GM21576 (cell line): Measurements from ENCODE around the gene TP53TG5.
"Not testable (repeated sequence)": the region's sequence is repeated elsewhere in the genome, so short reads cannot be mapped to it uniquely, and the experiment has no call there.

ENCODE experiments used
- ATAC-seq: cut with Tn5 transposase; IDR thresholded peaks from one replicate; pipeline ENCODE4 v1.9.1; 2021; ENCODE audit warnings: mild to moderate bottlenecking, moderate library complexity; ENCODE audit not compliant: unreplicated experiment

TP53TG5 gene

DNA sequence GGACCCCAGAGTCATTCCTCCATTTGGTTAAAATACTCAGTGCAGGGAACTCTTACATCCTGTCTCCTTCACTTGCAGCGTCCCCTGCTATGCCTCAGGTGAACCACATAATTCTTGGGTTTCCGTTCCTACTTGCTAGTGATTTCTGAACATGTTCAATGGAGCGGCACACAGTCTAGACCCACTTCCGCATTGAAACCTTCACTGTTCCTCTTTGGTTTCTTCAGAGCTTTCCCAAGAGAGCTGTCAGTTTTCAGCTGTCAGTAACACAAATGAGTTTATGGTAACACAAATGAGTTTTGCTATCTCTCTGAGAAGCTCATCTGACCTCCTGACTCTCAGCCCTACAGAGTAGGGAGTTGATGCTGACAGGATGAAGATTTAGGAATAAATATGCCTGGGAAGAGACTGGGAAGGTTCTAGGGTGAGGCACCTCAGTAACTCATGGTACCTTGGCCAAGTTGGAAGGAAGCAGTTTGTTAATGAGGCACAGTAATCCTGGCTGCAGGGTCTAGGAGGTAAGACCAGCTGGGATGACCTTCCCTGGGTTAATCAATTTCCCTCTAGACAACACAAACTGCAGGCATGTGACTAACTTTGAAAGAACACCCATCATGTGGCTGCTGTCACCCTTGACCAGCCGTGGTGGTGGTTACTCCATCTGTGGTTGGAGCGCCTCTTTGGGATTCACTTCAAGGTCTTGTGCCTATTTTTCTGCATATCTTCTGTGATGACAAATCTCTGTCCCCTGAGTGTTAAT is 9.7 kb downstream of the TP53TG5 start:
- peak; percentile 82 for ATAC-seq

DNA sequence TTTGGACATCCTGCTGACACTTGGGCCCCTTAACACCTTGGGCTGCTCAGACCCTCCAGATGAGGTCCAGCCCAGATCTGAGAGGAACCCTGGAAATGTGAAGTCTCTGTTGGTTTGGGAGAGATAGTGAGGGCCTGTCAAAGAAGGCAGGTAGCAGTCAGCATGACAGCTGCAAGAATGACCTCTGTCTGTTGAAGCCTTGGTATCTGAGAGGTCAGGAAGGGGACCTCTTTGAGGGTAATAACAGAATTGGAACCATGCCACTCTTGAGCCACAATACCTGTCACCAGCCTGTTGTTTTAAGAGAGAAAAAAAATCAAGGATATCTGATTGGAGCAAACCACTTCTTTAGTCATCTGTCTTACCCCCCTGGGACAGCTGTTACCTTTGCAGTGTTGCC is 11.0 kb downstream of the TP53TG5 start:
- no peak for ATAC-seq

DNA sequence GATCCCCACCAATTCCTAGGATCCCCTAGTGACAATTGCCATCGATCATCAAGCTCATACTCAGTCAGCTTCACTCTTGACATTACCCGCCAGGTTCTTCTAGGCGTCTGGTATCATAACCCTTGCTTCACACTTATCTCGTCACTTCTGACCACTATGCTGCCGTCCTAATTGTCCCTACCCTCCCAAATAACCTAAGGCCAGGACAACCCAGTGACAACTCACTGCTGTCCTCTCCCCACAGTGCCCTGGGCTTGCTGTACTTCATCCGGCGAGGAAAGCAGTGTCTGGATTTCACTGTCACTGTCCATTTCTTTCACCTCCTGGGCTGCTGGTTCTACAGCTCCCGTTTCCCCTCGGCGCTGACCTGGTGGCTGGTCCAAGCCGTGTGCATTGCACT is 11.5 kb downstream of the TP53TG5 start:
- ATAC-seq = no peak

DNA sequence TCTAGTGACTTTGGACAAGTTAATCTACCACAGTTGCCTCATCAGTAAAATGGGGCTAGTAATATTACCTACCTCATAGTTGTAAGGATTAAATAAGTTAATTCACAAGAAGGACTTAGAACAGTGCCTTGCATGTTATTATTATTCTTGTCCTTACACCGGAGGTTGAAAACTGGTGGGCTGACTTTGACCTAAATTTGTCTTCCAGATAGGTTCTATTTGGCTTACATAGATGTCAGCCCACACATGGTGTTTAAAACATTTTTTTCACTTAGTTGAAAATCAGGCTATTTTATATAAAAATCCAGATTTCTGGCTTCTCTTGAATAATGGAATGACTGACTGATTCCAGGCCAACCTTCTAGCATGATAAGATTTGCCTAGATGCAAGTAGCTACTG is 11.9 kb downstream of the TP53TG5 start:
- ATAC-seq = no peak

DNA sequence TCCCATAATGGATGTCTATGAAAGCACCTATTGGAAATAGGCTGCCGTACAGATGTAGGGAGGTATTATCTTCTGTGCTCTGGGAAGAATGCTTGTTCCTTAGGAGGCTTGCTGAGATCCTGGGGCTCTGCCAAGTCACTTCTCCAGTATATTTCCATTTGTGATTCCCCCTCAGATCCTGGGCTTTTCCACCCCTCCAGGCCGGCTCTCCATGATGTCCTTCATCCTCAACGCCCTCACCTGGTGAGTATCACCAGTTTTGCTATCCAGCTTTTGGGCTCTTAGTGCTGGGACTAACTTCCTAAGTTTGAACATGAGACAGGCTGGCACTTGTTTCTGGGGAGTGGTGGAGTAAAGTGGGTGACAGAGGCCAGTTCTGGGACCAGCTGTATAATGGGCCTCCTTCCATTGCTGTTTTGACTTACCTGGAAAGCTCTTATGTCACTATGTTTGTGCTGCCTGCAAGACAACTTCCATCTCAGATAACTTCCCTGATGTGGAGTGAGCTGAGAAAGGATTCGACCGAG is 12.6 kb downstream of the TP53TG5 start:
- no peak for ATAC-seq

DNA sequence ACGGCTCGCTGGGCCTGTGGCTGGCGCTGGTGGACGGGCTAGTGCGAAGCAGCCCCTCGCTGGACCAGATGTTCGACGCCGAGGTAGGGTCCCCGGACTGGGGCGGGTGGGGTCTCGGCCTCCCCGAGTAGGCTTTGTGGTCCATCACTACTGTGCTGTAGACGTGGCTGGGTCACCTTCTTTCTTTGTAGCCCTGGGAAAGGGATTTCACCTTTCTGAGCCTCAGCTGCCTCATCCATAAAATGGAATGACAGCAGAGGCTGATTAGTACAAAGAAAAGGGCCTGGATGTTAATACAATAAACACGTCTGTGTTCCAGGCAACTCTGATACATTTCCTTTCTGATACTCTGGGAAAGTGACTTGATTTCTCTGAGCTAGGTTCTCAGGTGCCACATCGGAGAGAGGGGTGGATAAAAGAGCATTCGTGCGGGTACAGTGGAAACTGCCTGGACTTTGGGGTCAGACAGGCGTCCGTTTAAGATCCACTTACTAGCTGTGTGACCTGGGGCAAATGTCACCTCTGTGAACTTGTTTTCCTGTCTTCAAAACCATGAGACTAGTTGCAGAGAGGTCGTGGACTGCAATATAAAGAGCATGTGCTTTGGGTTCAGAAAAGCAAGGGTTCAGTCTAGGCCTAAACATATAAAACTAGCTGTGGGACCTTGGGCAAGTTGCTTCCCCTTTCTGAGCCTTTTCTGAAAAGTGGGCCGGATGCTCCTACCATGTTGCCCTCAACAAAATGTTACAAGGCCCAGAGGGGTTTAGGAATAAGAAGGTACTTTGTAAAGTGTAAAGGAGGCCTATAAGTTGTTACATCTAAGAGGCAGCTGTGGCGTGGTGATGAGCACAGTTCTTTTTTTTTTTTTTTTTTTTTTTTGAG is 14.3 kb downstream of the TP53TG5 start:
- no peak for ATAC-seq

DNA sequence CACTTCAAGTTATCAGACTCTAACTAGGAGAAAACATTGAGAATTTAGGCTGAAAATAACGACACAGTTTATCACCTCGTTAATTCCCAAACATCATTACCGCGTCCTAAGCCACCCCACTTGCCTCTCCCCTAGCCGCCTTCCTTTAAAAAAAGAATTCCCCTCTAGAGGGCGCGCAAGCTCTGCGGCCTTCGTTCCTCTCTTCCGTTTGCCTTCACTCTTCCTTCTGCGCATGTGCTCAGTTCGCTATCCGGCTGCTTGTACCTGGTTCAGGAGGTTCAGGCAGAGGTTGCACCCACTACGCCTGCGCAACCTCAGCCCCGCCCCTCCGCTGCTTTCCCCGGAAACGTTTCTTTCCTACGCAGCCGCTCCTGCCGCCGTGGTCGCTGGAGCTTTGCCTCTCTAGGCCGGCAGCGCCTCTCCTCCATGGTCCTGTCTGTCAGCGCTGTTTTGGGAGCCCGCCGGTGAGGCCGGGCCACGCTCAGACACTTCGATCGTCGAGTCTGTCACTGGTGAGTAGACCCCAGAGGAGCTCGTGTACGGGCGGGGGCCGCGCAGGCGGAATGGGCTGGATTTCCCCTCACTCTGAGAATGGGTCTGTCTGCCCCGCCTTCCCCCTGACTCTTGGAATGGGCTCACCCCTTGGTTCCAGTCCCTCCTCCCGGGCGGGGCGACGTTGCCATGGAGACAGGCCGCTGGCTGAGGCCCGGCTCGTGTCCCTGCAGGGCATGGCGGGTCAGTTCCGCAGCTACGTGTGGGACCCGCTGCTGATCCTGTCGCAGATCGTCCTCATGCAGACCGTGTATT is 15.1 kb downstream of the TP53TG5 start, which contains the start of gene SYS1:
Gene SYS1, plus strand, starts transcription at position 353 of the 807 bp plus-strand sequence. Its CDS starts 376 bp downstream, at position 729.
- peak; percentile 78 for ATAC-seq

DNA sequence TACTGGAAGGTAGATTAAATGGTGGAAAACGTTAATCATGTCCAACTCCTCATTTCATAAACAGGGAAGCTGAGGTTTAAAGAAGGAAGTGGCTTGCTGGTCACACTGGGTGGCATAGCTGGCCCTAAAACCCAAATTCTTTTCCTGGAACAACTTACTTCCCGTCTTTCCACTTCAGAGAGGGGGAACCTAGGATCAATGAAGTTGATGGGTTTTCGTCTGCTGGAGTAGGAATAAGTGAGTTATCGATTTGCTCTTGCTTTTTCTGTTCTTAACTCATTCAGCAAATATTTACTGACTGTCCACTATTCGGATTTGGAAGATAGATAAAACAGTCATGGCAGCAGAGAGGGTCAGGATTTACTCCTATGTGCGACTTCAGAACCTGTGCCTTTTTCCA is 16.3 kb downstream of the TP53TG5 start:
- ATAC-seq = no peak

DNA sequence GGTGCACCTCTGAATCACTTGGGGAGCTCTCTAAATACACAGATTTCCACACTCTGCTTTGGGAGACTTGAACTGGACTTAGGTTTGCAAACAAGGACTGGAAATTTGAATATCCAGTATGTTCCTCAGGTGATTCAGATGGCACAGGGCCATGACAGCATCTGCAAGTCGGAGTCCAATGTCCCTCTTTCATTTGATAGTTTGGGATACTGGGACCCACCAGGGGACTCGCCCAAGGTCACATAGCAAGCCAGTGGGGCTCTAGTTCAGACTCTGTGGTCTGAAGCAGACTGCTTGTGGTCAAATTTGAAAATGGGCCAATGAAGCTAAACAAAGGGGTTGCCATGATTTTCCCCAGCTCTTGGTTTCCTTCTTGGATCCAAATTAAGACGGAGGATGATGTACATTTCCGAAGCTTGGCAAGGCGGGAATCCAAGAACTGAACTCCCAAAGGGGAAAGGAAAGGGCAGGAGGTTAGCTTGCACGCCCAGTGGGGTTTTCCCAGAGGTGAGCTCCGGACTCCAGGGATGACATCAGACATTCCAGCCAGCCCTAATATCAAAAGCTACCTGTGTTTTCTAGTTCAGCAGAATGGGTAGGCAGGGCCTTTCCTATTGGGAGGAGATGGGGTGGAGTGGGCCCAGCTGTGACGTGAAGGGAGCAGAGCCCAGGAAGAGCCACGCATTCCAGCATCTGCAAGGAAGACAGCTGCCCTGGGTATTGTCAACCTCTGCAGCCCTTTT is 18.5 kb downstream of the TP53TG5 start:
- no peak for ATAC-seq

DNA sequence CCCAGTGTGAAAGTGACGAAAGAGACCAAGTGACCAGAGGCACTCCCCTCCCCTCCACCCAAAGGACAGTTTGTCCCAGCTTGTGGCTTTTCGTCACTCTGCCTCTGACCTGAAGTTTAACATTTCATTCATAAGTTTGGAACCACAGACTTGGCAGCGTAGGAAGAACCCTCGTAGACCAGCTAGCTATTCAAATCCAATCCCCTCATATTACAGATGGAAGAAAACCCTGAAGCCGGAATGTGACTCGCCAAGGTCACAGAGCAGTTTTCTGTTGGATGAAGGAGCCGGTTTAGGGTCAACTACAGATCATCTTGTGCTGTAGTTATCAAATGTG is 19.1 kb downstream of the TP53TG5 start:
- no peak for ATAC-seq

DNA sequence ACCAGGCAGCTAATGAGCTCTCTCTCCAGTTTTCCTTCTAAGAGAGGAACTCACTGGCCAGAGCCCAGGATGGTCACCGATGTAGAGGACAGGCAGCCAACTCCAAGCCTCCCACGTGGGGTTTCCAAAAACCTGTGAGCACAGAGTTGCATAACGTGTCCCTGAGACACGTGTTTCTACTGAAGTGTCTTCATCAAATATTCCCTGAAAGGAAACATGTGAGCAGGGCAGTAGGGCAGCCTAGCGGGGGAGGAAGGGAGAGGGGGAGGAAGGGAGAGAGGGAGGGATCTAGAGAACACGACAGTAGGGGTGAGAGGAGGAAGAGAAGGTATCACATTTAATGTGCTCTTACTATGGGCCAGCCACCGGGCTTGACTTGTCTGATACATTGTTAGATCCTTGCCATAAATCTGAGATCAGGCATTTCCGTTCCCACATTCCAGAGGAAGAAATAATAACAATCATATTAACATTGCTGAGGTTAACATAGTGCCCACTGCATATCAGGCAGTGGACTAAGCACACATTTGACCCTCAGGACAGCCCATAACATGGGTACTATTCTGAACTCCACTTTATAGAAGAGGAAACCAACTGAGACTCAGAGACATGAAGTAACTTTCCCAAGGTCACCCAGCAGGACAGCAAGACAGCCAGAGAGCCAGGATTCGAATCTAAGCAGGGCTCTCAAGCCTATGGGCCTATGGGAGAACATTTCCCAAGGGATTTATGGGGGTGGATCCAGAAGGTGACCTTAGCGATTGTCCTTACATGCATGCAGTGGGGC is 19.6 kb downstream of the TP53TG5 start:
- no peak for ATAC-seq

DNA sequence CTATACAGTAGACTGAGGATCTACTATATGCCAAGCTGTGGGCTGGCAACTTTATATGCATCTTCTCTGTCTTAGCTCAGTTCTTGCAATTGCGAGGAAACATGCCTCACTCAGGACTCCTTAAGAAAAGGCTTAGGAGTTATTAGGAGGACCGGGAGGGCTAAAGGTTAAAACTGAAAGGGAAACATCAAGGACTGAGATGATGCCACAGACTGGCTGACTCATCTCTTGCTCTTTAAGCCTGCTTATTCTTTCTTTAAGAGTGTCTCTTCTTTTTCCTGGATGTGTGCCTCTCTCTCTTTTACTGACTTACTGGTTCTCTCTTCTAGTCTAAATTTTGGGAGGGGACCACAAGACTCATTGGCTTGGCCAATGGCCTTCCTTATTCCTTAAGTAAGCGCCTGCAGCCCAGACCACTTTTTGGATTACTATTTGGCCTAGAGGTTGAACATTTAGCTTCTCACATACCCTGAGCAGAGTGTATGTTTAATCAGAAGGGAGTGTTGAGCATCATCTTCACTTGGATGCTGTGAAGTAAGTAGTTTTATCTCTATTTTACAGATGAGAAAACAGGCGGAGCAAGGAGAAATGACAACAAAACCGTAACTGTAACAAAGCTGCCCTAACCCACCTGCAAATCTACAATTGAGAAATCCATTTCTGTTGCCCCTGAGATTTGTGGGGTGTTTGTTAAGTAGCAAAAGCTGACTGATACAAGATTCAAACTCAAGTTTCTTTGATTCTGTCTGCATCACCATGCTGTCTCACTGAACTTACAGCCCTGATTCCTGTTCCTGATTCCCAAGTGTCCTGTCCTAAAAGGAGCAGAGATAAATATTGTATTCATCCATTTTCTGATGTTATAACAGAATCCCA is 22.7 kb downstream of the TP53TG5 start:
- ATAC-seq = no peak

DNA sequence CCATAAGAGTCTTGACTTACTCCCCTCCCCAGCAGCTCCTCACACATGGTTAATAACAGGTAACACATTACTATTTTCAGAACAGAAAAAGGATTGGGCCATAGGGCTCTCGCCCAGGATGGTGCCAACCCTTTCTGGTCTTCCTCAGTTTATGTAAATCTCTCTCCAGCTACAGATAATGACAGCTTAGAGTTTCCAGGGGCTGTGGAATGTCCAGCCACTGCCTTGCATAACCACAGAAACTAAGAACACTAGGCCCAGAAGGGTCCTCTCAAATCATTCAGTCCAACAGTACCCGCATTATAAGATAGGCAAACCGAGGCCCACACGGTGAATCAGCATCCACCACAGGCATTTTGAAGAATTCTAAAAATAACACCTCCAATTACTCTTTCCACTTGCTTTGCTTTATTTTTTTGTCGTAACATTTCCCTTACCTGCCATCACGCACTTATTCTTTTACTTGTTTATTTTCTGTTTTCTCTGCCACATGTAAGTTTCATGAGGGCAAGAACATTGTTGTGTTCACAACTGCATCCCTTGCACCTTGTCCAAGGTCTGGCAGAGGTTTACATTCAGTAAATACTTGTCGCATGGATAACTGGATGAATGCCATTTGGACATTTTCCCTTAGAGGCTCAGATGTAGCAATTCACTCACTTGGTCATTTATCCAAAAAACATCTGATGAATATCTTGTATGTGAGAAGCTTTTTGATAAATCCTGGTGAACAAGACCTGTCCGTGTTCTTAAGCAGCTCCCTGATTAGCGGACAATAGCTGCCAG is 23.5 kb downstream of the TP53TG5 start:
- no peak for ATAC-seq

DNA sequence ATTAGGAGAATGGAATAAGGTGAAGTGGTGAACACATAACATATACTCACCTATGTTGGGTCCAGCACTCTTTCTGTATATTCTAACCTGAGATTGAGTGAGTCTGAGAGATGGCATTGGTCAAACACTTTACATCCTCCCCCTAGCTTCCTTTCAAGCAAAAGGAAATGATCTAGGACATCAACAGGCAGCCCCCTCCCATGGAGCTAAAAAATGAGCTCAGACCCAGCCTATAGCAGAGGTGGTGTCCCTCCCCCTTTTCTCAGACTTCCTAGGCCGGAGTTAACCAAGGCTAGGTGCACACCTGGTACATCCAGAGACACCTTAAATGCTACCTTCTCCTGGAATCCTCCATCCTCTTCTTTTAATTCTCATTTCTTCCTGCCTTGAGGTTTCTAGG is 24.4 kb downstream of the TP53TG5 start:
- no peak for ATAC-seq

DNA sequence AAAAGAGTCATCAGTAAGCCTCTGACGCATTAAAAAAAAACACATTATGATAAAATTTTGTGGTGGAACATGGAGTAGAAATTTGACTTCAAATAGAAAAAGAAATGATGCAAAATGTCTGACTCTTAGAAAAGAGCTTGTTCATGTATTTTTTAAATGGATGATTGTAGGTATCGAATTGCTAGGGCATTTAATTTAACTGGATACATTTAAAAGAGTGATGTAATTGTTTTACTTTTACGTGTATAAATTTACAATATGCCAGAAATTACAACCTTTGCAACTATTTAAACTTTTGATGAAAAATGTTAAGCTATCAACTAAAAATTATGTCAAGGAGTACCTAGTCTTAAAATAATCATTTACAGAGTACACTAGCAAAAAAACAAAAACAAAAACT is 25.4 kb downstream of the TP53TG5 start:
- ATAC-seq = no peak

DNA sequence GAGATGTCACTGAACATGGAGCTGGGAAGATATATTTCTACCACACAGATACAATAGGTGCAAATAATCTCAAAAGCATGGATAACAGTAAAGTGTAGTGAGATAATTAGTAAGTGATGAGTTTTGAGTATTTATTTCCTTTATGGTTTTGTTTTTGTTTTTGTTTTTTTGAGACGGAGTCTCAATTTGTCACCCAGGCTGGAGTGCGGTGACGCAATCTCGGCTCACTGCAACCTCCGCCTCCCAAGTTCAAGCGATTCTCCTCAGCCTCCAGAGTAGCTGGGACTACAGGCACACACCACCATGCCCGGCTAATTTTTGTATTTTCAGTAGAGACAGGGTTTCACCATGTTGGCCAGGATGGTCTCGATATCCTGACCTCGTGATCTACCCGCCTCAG is 27.3 kb downstream of the TP53TG5 start:
- ATAC-seq = not testable (repeated sequence)

DNA sequence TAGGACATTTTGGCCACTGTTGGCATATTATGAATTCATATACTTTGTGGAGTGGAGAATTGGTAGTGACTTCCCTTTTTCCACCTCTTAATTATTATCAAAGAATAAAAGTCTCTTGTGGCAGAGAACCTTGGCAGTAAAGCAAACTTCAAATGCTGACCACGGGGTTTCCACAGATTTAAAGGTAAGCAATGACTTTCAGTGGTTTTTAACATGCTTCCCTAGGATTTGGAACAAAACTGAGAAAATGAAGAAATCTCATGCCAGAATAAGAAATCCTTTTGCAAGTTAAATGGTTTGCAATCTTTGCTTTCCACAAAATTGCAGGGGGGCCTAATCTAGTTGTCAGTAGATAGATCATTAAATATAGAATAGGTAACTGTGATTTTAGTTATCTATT is 27.9 kb downstream of the TP53TG5 start:
- ATAC-seq = no peak
